Stimulated activated CD4-positive, alpha-beta T cell treated with anti-CD3 and anti-CD28 coated beads, Interleukin-15, amount 100 ng/mL, for 1 hour (primary cell): Measurements from ENCODE around the gene SLC17A3.

Experiments used
- DNase-seq, 2 donors: peaks; one replicate each; pipeline ENCODE4 v3.0.0-alpha.2; 2020; ENCODE audit warnings: low read depth in 1 of 2, low spot score in 1 of 2

The SLC17A3 gene, protein sequence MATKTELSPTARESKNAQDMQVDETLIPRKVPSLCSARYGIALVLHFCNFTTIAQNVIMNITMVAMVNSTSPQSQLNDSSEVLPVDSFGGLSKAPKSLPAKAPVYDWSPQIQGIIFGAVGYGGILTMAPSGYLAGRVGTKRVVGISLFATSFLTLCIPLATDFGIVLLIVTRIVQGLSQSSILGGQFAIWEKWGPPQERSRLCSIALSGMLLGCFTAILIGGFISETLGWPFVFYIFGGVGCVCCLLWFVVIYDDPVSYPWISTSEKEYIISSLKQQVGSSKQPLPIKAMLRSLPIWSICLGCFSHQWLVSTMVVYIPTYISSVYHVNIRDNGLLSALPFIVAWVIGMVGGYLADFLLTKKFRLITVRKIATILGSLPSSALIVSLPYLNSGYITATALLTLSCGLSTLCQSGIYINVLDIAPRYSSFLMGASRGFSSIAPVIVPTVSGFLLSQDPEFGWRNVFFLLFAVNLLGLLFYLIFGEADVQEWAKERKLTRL

DNA sequence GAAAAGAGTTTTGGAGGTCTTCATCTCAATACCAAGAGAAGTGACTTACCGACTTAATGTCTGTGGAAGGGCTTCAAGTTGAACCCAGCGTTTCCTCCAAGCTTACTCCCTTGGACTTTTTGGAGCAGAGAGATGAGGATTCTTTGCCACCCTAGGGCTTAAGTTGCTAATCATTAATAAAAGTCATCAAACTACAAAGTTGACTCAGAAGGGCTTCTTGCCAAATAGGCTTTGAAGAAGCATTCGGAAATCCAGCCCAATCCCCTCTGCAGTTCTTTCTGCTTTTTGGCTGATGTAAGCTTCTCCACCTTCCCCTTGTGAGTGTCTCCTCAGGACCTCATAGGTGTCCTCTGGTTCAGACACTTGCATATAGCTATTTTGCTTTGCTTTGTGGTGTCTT, at the start of gene SLC17A3:
TSS of gene SLC17A3 (minus strand) at position 126 of the 400 bp plus-strand sequence. CDS start 5,856 bp downstream, outside the sequence.
- DNase-seq = no peak

DNA sequence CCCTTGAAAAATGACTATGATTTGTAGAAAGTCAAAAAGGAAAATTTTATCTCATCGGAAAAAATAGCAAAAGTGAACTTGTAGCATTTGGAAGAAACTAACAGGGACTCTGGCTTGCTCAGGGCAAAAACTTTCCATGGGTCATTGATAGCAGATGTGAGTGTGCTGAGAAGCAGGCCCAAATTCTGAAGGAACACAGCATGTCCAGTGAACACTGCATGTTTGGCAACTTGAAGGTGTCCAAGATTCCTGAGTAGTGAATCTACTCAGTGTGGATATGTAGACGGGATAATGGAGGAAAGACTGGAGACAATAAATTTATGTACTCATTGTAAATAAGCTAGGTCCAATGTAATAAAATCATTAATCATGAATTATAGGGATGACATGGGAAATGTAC, 48.3 kb upstream of the SLC17A3 start:
- no peak for DNase-seq

DNA sequence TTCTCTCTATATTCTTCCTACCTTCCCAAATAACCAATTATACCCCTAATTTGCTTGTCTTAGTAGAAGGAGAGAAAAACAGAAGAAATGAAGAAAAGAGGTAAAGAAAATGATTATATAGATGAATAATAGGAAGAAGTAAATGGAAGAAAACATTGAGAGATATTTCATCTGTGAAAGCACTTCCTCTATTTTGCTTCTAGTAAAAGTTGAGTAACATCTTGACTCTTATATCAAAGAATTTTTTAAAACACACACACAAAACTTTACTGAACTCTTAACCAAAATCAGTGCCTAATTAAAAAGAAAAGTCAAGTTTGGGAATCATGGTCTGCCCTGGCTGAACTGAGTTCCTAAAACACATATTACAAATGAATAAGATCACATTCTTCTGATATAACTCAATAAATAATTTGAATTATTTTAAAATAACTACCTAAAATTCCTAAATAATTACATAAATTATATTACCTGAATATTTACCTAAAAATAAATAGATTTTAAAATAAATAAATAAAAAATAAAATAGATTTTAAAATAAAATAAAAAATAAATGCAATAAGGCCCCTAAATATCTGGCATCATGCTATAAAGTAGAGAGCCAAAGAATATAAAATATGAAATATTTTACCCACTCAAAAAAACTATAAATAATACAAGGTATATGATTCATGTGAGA, 47.6 kb upstream of the SLC17A3 start:
- no peak for DNase-seq

DNA sequence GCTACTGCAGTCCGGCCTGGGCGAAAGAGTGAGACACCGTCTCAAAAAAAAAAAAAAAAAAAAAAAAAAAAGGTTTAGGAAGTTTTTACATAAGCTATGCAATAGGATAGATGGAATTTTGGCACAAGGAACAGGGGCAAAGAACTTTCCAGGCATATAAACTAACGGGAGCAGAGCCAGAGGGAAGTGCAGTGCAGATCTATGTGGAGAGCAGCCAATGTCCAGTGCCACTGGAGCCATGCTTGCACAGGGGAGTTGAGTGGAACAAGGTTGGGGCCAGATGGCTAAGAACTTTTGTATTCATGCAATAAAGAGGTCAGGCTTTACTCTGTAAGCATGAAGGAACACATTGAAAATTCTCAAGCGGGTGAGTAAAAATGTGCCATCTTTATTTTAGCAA, 45.6 kb upstream of the SLC17A3 start:
- DNase-seq = no peak

DNA sequence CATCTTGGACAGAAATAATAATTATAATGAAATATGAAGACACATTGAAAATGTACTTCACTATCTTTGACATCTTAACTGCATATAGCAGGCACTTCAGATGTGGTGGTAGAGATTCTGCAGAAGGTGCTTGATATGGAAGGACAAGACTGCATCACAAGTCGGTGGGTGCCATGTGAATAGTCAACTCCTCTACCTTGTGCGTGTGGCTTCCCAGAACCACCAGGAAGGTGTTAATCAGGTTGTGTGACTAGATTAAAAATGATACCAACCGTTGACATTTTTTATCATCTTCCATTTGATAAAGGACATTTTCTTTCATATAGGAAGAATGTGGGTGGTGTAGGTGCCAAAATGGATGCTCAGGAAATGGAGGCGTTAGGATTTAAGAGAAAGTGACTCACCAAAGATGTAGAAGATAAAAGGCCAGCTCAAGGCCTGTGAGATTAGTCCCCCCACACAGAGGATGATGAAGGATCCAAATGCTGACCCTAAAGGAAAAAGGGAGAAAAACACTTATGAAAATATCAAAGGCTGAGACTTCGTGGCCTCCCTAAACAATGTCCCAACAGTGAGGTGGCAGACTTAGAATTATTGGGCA, 44.1 kb upstream of the SLC17A3 start:
- DNase-seq = no peak

DNA sequence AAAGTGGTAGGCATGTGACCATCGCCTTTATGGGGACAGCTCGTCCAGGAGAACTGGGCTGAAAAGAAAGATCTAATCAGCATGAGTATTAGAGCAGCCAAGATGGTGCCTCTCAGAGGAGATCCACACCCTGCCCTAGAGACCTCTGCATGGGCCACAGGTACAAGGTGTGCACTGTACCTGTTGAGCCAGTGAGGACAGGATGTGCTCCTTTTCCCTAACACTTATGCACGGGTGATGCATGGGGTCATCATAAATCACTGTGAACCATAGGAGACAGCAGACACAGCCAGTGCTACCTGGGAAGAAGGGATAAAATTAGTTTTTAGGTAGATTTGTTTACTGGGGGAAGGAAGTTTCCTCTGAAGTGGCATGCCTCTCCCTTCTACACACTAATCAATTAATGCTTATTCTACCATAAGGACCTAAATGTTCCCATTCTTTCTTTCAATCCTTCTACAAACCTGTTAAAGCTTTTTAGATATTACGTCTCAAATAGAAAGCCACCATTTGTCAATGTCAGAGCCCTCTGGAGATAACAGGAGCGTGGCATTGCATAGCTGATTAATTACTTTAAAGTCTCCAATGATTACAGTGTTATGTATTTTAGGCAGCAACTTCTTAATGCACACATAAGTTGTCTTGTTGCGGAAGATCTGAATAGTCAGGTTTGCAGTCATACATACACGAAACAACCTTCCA, 42.9 kb upstream of the SLC17A3 start:
- DNase-seq = no peak

DNA sequence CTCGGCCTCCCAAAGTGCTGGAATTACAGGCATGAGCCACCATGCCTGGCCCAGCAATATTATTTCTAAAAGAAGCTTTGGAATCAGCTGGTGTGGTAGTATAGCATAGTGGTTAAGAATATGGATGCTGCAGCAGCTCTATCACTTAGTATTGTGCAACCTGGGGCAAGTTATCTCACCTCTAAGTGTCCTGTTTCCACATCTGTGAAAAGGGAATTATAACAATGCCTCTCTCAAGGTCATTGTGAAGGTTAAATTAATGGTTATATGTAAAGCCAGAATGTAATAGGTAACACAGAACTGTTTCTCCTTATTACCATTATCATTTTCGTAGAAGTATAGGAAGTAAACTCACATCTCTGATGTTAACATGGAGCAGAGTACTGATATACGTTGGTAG, 42.3 kb upstream of the SLC17A3 start:
- no peak for DNase-seq

DNA sequence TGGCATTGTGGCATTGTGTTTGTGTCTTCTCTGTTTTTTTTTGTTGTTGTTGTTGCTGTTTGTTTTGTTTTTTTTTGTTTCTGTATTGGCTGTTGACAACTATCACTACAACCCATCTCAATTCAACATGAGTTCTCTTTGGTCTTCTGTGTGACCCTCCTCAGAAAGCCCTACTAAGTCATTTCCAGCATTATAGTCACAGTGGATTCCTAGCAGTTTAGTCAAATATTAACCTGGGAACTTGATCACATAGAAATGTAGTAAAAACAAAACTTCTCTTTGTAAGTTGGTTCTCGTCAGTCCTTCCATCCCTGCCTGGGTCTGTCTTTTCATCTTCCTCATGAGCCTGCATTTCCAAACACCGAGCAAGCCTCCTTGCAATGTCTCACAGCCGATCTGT, 39.7 kb upstream of the SLC17A3 start:
- DNase-seq = no peak

DNA sequence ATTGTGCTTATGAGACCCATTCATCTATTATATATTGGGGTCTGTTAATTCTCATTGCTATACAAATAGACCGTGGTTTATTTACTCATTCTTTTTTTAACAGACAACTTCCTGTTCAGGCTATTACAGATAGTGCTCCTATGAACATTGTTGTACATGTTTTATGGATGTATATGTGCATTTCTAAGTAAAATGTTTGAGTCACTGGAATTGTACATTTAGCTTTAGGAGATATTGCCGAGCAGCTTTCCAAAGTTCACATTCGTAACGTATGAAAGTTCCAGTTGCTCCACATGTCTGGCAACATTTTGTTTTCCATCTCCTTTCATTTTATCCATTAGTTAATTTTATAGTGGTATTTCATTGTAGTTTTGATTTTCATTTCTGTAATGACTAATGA, 37.3 kb upstream of the SLC17A3 start:
- DNase-seq = no peak

DNA sequence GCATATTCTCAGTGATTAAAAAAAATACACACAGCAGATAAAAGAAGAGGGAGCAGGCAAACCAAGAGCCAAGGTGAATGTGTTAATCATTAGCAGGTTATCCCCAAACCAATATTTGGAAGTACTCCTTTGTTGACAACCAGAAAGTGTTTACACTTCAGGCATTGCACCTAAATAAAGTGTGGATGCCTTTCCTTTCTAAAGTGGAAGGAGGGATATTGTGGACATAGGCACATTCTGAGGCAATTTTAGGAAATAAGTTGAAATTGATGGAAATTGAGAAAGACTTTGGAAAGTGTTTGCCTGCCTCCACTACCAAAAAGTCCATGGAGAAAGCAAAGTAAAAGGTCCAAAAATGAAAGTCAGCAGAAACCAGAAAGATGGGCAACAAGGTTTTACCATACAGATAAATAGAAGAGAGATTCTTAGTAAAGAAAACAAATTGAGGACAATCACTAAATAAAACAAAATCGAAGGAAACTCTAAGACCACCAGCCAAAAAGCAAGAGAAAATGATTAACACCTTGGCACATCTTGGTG, 33.5 kb upstream of the SLC17A3 start:
- no peak for DNase-seq

DNA sequence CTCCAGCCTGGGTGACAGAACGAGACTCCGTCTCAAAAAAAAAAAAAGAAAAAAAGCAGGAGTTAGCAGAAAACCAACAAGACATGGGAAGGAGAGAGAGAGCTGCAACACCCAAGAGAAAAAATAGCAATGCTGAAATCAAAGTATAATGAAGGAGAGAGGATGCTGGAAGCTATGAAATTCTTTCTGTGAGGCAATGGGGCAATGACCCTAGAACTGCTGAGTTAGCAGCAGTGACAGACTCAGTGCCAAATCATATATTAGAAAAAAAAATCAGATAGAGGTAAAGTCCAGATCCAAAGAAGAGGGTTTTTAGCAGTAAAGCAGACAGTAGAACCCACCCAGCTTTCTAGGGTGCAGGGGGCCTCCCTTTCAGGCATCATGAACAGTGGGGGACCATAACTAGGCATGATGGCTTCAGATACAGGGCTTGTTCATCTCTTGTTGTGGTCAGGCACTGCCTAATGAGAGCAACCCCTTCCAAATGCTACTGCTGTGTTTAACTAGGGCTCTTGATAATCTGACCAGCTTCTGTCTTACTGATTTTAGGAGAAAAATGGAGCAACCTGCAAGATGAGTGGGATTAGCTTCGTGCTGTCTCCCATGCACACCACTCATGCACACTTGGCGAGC, 29.5 kb upstream of the SLC17A3 start:
- no peak for DNase-seq

DNA sequence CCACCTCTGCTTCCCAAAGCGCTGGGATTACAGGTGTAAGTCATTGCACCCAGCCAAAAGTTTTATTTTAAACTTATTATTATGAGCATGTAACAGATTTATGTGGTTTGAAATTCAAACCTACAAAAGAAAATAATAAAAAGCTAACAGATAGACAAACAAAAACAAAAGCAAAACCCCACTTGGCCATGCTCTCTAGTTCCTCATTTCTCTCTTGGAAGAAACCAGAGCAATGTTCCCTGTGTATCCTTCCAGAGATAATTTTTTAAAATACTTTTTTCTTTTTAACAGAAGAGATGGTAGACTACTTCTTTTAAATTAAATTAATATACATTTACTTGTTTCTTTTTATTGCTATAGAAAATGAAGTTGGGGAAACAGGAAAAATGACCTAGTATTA, 28.0 kb upstream of the SLC17A3 start:
- no peak for DNase-seq

DNA sequence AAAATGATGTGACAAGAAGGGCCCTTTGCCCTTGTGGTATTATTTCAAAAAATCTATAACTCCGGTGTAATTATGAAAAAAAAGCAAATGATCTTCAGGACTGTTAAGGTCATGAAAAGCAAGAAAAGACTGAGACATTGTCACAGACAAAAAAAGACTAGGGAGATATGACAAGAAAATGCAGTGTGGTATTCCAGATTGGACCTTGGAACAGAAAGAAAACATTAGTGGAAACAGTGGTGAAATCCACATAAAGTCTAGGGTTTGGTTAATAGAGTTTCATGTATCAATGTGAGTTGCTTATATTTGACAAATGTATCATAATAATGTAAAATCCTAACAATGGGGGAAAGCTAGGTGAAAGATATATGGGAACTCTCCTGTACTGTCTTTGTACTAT, 26.8 kb upstream of the SLC17A3 start:
- DNase-seq = no peak

DNA sequence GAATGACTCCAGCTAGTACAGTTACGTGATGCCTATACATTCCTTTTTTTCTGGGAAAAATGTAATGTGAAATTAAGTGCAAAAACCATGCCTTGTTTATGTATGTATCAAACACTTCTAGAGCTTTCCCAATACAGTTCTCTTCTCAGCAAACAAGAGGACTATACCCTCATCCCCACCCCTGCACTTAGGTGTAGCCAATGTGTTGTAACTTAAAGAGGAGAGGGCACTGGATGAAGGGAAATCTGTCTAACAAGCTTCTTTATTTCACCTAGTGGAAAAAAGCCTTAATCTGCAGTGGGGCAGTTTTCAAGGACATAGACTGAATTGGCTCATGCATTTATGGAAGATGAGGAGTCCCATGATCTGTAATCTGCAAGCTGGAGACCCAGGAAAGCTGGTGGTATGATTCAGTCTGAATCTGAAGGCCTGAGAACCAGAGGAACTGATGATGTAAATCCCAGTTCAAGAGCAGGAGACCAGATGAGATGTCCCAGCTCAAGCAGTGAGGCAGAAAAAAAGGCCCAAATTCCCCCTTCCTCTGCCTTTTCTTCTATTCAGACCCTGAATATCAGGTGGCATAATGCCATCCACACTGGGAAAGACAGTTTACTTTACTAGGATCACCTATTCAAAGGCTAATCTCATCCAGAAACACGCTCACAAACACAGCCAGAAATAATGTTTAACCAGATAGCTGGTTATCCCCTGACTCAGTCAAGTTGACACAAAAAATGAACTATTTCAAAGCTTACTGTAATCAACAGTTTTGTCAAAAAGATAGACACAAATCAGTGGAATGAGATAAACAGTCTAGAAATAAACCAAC, 25.8 kb upstream of the SLC17A3 start:
- DNase-seq = no peak

DNA sequence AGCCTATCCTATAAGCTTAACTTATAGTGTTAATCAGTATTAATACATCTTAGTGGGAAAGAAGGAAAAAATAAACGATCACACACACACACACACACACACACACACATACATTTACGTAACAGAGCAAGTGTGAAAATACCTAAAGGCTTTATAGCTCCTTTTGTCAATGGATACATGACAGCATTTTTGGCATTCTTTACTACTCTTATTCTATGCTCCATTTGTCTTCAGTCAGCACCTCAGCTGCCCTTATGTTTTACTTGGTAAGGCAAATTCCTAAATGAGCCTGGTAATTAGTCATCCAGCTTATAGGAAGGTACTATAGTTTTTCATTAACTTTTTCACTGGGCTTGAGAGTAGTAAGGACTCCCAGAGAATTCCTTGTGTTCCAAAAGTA, 25.1 kb upstream of the SLC17A3 start:
- DNase-seq = no peak

DNA sequence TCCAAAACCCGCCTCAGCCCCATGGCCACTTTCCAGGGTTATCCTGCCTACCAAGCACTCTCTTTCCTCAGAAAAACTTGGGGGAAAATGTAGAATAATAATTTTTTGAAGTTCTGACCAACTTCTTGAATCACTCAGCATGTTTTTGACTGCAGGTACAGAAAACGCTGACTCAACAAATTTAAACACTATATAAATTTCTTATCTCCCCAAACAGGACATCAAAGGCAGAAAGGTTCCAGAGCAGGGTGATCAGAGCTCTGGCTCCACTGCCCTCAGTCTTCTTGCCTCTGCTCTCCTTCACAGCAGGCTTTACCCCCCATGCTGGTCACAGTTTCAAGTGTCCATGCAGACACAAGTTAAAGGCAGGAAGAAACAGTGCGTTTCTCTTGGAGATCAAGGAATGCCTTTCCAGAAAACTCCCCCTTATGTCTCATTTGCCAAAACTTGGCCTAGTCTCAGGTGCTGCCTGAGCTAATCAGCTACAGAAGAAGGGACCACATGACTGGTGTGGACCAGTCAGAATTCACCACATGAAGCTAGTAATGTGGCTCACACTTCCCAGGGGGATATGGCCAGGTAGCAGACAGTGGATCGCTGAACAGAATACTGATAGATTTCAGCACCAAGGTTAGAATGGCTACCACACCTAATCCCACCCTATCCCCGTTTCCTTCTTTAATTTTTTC, 24.4 kb upstream of the SLC17A3 start:
- DNase-seq = no peak

DNA sequence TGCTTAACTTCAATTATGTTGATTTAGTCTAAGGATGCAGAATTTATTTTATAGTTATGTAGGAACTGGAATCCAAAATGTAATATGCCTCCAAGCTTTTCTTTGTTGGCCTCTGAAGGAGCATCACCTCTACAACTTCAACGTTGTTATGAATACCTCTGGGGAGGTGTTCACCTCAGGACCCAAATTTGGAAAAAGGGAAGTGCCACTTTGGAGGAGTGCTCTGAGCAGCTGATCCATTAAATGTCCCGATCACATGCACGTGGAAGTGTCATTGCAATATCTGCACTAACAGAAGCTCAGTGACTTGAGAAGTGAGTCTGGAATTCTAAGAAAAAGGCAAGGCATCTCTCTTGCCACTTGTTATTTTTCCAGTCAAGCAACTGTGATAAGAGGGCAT, 22.2 kb upstream of the SLC17A3 start:
- DNase-seq = no peak

DNA sequence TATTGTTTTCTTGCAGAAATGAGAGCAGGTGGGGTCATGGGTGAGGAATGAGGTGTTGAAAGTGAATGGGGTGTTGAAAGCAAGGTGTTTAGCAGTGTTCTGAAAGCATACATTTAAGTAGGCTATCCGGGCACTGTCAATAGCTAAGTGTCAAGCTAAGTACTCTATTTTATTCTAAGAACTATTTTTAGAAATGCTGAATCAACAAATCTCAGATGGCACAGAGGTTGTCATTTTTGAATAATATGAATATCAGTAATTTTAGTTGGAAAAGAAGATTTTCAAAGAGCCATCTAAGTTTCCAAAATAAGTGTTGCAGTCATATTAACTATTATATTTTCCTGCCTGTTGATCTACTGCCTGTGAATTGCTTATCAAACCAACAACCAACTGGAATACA, 21.7 kb upstream of the SLC17A3 start:
- DNase-seq = no peak

DNA sequence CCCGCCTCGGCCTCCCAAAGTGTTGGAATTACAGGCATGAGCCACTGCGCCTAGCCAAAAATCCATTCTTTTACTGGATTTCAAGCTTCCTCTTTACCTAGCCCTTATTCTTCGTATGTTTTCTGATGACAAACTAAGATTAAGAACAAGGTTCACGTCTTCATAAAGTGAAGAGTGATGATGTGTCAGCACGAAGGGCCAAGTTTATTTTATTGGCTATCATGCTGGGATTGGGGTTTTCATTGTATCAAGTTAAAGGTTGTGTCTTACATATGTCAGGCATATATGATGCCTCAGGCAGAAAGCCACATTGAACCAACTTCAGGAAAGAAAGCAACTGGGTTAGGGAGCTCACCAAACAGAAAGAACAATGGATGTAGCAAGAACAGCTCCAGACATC, 19.7 kb upstream of the SLC17A3 start:
- DNase-seq = no peak
